NCI-H1436 (cell line): ENCODE measurements around the gene RHOT1.
"Not testable (repeated sequence)": the region's sequence is repeated elsewhere in the genome, so short reads cannot be mapped to it uniquely, and the experiment has no call there.

Experiments
- DNase-seq: peaks from one replicate; lab custom pipeline; 2025; lab: John Stamatoyannopoulos, UW

The RHOT1 gene

GRCh38 chr17:32159586-32160438 lies 17.5 kb downstream of the RHOT1 start:
- no peak for DNase-seq

GRCh38 chr17:32160526-32160925 lies 18.2 kb downstream of the RHOT1 start:
- DNase-seq = no peak

GRCh38 chr17:32161029-32161428 lies 18.7 kb downstream of the RHOT1 start:
- no peak for DNase-seq

- no peak for DNase-seq
Measured at GRCh38 chr17:32161506-32162365, 19.4 kb downstream of the RHOT1 start.

- DNase-seq = no peak
Measured at GRCh38 chr17:32174889-32175288, 32.6 kb downstream of the RHOT1 start.

- not testable (repeated sequence) for DNase-seq
Measured at GRCh38 chr17:32178679-32179078, 36.4 kb downstream of the RHOT1 start.

- DNase-seq = not testable (repeated sequence)
Measured at GRCh38 chr17:32179103-32179502, 36.8 kb downstream of the RHOT1 start.

GRCh38 chr17:32179526-32179925 lies 37.2 kb downstream of the RHOT1 start:
- not testable (repeated sequence) for DNase-seq

GRCh38 chr17:32180262-32180661 lies 38.0 kb downstream of the RHOT1 start:
- DNase-seq = not testable (repeated sequence)

GRCh38 chr17:32185875-32186274 lies 43.6 kb downstream of the RHOT1 start:
- DNase-seq = no peak

- no peak for DNase-seq
Measured at GRCh38 chr17:32187271-32187670, 45.0 kb downstream of the RHOT1 start.

GRCh38 chr17:32189343-32189742 lies 47.0 kb downstream of the RHOT1 start:
- DNase-seq = no peak

- DNase-seq = no peak
Measured at GRCh38 chr17:32191306-32191705, 49.0 kb downstream of the RHOT1 start.

- DNase-seq = no peak
Measured at GRCh38 chr17:32192379-32192778, 50.1 kb downstream of the RHOT1 start.

- no peak for DNase-seq
Measured at GRCh38 chr17:32197987-32198386, 55.7 kb downstream of the RHOT1 start.

- DNase-seq = no peak
Measured at GRCh38 chr17:32206861-32207260, 64.6 kb downstream of the RHOT1 start.

- no peak for DNase-seq
Measured at GRCh38 chr17:32208436-32208835, 66.1 kb downstream of the RHOT1 start.

- no peak for DNase-seq
Measured at GRCh38 chr17:32209608-32210007, 67.3 kb downstream of the RHOT1 start.

- no peak for DNase-seq
Measured at GRCh38 chr17:32211671-32212070, 69.4 kb downstream of the RHOT1 start.

- DNase-seq = no peak
Measured at GRCh38 chr17:32215696-32216095, 73.4 kb downstream of the RHOT1 start.

- no peak for DNase-seq
Measured at GRCh38 chr17:32222621-32223020, 80.3 kb downstream of the RHOT1 start.

GRCh38 chr17:32223703-32224102 lies 81.4 kb downstream of the RHOT1 start:
- no peak for DNase-seq

GRCh38 chr17:32226886-32227285 lies 84.6 kb downstream of the RHOT1 start:
- no peak for DNase-seq
